ENCODE data around the gene TMEM181. TPM values are rescaled to one million over a fixed set of nuclear protein-coding genes. Genes with fewer than 3 reads are reported as not detected.

Gene TMEM181
- total and polyA plus RNA-seq, 2 donors (not counting 1 experiment from before 2014, with no cell fraction given) = 35.6 to 36.0 TPM

GRCh38 chr6:158645064-158646022 lies 85.5 kb downstream of the TMEM181 start:
- peaks cover 28% of the 10 kb centered on the region for H3K4me1 ChIP-seq (ENCODE audit: control insufficient read depth, extremely low read depth, insufficient read depth, low read length)
- TF ChIP-seq, protein P1, sequence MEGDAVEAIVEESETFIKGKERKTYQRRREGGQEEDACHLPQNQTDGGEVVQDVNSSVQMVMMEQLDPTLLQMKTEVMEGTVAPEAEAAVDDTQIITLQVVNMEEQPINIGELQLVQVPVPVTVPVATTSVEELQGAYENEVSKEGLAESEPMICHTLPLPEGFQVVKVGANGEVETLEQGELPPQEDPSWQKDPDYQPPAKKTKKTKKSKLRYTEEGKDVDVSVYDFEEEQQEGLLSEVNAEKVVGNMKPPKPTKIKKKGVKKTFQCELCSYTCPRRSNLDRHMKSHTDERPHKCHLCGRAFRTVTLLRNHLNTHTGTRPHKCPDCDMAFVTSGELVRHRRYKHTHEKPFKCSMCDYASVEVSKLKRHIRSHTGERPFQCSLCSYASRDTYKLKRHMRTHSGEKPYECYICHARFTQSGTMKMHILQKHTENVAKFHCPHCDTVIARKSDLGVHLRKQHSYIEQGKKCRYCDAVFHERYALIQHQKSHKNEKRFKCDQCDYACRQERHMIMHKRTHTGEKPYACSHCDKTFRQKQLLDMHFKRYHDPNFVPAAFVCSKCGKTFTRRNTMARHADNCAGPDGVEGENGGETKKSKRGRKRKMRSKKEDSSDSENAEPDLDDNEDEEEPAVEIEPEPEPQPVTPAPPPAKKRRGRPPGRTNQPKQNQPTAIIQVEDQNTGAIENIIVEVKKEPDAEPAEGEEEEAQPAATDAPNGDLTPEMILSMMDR (conservative IDR thresholded peaks at IDR 0.05 in 1 of 2, IDR thresholded peaks at IDR 0.05 in 1 of 2; ENCODE audit: low read depth in 1 of 2, low read length in 2 of 2) = no peak
- TF ChIP-seq EZH2 (IDR thresholded peaks at IDR 0.05; ENCODE audit: low read length, missing control alignments) = no peak

DNA sequence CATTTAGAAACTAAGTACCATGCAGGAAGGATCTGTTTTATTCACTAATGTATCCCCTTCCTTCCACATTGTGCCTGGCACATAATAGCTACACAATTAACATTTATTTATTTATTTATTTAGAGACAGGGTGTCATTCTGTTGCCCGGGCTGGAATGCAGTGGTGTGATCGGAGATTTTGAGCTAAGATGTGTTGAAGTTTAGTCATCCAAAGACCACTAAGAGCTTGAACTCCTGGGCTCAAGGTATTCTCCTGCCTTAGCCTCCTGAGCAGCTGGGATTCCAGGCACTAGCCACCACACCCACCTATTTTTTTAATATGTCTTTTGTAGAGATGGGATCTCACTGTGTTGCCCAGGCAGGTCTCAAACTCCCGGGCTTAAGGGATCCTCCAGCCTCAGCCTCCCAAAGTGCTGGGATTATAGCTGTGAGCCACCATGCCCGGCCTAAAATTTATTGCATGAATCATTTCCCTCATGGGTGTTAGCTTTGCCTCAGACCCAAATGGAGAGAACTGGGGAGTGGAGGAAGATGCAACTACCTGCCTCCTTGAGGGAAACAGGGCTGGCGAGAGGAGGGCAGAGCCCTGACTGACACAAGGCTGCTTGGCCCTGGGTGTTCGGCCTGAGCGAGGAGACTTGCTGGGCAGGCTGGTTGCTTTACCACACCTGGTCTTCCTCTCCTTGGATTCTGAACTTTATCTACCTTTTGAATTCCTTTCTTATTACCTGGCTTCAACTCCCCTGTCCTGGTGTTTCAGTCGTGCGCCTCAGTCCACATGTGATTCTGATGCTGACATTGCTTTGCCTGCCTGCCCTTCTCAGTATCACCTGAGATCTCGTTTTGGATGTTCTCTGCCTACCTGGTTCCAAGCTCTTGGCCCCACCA lies 86.4 kb downstream of the TMEM181 start:
- H3K27ac ChIP-seq (ENCODE audit: insufficient read depth, low read length) = no peak overlapping the region
- no peaks in the 10 kb centered on the region for H3K36me3 ChIP-seq (ENCODE audit: control insufficient read depth, insufficient read depth, low read length)
- no peak overlapping the region for H3K4me2 ChIP-seq (ENCODE audit: extremely low read depth, insufficient read depth, low read length)
- peaks cover 30% of the 10 kb centered on the region for H3K79me2 ChIP-seq (ENCODE audit: control insufficient read depth, insufficient read depth, low read length)
- H3K9ac ChIP-seq (ENCODE audit: insufficient read depth, low read length) = no peak overlapping the region
- H2AFZ ChIP-seq (ENCODE audit: low read length) = no peak overlapping the region
- TF ChIP-seq, protein P1 (conservative IDR thresholded peaks at IDR 0.05 in 1 of 2, IDR thresholded peaks at IDR 0.05 in 1 of 2; ENCODE audit: low read depth in 1 of 2, low read length in 2 of 2) = no peak
- TF ChIP-seq EZH2 (IDR thresholded peaks at IDR 0.05; ENCODE audit: low read length, missing control alignments) = no peak
- no peaks in the 10 kb centered on the region for H3K9me3 ChIP-seq (ENCODE audit: control insufficient read depth, insufficient read depth, low read depth, low read length)
- H4K20me1 ChIP-seq (ENCODE audit: control insufficient read depth, extremely low read depth, insufficient read depth, low read length) = no peaks in the 10 kb centered on the region
- H3K4me1 ChIP-seq (ENCODE audit: control insufficient read depth, extremely low read depth, insufficient read depth, low read length) = peaks cover 27% of the 10 kb centered on the region
- H3K27me3 ChIP-seq (ENCODE audit: control insufficient read depth, insufficient read depth, low read length) = no peaks in the 10 kb centered on the region
- DNase-seq (ENCODE audit: low read depth in 2 of 2) = no peak
- H3K4me3 ChIP-seq (replicated peaks in 1 of 4; ENCODE audit: control extremely low read depth in 1 of 4, insufficient read depth in 1 of 4, low read depth in 3 of 4, low read length in 4 of 4) = no peak overlapping the region

More at GRCh38 chr6:158645064-158646022, 85.5 kb downstream of the TMEM181 start:
- Histone ChIP-seq H3K9me3 (ENCODE audit: control insufficient read depth, insufficient read depth, low read depth, low read length) (no peaks in the 10 kb centered on the region), H3K79me2 (ENCODE audit: control insufficient read depth, insufficient read depth, low read length) (peaks cover 39% of the 10 kb centered on the region), H2AFZ (ENCODE audit: low read length) (peak overlapping the region; percentile 13), H3K4me2 (ENCODE audit: extremely low read depth, insufficient read depth, low read length) (peak overlapping the region; percentile 65), H4K20me1 (ENCODE audit: control insufficient read depth, extremely low read depth, insufficient read depth, low read length) (no peaks in the 10 kb centered on the region), H3K27ac (ENCODE audit: insufficient read depth, low read length) (peak overlapping the region; percentile 98), H3K4me3 (replicated peaks in 1 of 4; ENCODE audit: control extremely low read depth in 1 of 4, insufficient read depth in 1 of 4, low read depth in 3 of 4, low read length in 4 of 4) (peak overlapping the region; percentile 75 to 96 (median 85)), H3K36me3 (ENCODE audit: control insufficient read depth, insufficient read depth, low read length) (no peaks in the 10 kb centered on the region), H3K27me3 (ENCODE audit: control insufficient read depth, insufficient read depth, low read length) (no peaks in the 10 kb centered on the region), H3K9ac (ENCODE audit: insufficient read depth, low read length) (peak overlapping the region; percentile 99)
- DNase-seq (ENCODE audit: low read depth in 2 of 2) = no peak

GRCh38 chr6:158647501-158647900 lies 87.6 kb downstream of the TMEM181 start:
- TF ChIP-seq, protein P1 (conservative IDR thresholded peaks at IDR 0.05 in 1 of 2, IDR thresholded peaks at IDR 0.05 in 1 of 2; ENCODE audit: low read depth in 1 of 2, low read length in 2 of 2) = no peak
- no peak for TF ChIP-seq EZH2 (IDR thresholded peaks at IDR 0.05; ENCODE audit: low read length, missing control alignments)
- DNase-seq (ENCODE audit: low read depth in 2 of 2) = peak in 1 of 2 donors; percentile 55
- Histone ChIP-seq H3K4me1 (ENCODE audit: control insufficient read depth, extremely low read depth, insufficient read depth, low read length) (peaks cover 19% of the 10 kb centered on the region), H3K79me2 (ENCODE audit: control insufficient read depth, insufficient read depth, low read length) (peaks cover 20% of the 10 kb centered on the region), H4K20me1 (ENCODE audit: control insufficient read depth, extremely low read depth, insufficient read depth, low read length) (no peaks in the 10 kb centered on the region), H3K27me3 (ENCODE audit: control insufficient read depth, insufficient read depth, low read length) (no peaks in the 10 kb centered on the region), H3K4me2 (ENCODE audit: extremely low read depth, insufficient read depth, low read length) (no peak overlapping the region), H3K36me3 (ENCODE audit: control insufficient read depth, insufficient read depth, low read length) (no peaks in the 10 kb centered on the region), H3K9ac (ENCODE audit: insufficient read depth, low read length) (no peak overlapping the region), H2AFZ (ENCODE audit: low read length) (no peak overlapping the region), H3K27ac (ENCODE audit: insufficient read depth, low read length) (no peak overlapping the region), H3K9me3 (ENCODE audit: control insufficient read depth, insufficient read depth, low read depth, low read length) (no peaks in the 10 kb centered on the region), H3K4me3 (replicated peaks in 1 of 4; ENCODE audit: control extremely low read depth in 1 of 4, insufficient read depth in 1 of 4, low read depth in 3 of 4, low read length in 4 of 4) (no peak overlapping the region)

Data from fibroblast of lung (primary cell).